KBM-7 (cell line): Measurements from ENCODE around the gene DNASE1.

Experiments
- DNase-seq: peaks from one replicate; pipeline ENCODE4 v3.0.0-alpha.2; 2015
- in situ Hi-C: fragments of 300-500 bp; cut with MboI; formaldehyde crosslinking; loops from 2 replicates; pipeline ENCODE4 v1.14.3; 2020; ENCODE audit warnings: low sequenced_read_pairs, low pct_unique_long_range_greater_than_20kb, mixed read lengths

The DNASE1 gene

GRCh38 chr16:3690470-3690928 is 36.0 kb downstream of the DNASE1 start:
- peak; percentile 83 for DNase-seq
- in situ Hi-C loops = no loop called here

- no peak for DNase-seq
Observed at GRCh38 chr16:3690980-3691720, 36.7 kb downstream of the DNASE1 start.

DNA sequence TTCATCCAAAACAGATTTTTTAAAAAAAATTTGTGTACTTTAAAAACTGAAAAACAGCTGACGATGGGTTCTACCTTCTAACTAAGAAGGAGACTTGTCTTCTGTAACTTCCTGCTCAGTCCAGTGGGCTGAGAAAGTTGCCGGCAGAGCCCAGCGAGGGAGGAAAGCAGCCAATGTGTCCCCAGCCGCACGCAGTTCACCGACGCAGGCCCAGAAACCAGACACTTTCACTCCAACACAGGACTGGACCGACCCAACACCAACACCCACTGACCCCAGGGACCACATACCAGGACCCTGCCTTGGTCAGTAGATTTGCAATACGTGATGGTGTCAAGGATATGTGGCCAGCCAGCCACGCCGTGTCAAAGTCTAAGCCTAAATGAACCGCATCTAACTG is 37.3 kb downstream of the DNASE1 start:
- no peak for DNase-seq
- in situ Hi-C loops = no loop called here

More at GRCh38 chr16:3690980-3691720, 36.7 kb downstream of the DNASE1 start:
- in situ Hi-C loops = no loop called here

DNA sequence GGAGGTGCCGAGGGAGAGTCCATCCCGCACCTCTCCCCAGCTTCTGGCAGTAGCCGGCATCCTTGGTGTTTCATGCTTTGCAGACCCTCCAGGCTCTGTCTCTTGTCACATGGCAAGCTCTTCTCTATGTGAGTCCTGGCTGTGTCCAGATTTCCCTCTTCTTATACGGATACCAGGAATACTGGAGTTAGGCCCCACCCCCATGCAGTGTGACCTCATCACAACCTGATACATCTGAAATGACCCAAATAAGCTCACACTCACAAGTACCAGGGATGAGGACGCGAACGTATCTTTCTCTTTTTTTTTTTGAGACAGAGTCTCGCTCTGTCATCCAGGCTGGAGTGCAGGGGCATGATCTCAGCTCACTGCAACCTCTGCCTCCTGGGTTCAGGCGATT is 39.6 kb downstream of the DNASE1 start:
- in situ Hi-C loops = no loop called here

DNA sequence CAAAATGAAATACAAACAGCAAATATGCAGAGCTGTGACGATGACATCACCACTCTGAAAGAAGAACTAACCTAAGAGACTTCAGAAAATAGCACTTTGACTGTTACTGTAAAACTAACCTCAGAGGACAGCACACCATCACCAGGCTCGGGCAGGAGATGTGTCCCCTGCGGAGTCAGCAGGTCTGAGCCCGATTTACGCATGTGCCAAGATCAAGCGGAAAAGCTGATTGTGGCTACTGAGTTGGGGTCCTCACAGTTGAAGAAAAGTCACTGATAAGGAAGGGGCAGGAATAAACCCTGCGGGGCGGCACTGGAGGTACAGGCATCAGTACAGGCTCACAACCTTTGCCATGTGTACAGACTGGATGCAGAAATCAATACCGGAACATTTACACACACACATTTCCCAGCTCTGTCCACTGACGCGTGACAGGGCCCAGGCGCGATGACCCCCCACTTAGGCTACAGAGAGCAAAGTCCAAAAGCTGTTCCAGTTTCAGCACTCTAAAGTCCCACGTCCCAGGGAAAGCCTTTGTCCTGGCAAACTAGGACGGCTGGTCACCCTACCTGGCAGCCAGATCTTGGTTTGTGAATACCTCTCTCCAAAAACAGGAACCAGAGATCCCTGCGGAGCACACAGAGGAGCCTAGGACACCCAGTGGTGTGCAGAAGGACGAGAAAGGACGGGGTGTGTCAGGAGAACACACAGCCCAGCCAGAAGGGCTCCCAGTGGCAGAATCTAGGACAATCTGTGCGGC is 41.3 kb downstream of the DNASE1 start:
- DNase-seq = no peak
- in situ Hi-C loops = no loop called here

More for the DNA sequence above, 39.6 kb downstream of the DNASE1 start:
- DNase-seq = no peak

DNA sequence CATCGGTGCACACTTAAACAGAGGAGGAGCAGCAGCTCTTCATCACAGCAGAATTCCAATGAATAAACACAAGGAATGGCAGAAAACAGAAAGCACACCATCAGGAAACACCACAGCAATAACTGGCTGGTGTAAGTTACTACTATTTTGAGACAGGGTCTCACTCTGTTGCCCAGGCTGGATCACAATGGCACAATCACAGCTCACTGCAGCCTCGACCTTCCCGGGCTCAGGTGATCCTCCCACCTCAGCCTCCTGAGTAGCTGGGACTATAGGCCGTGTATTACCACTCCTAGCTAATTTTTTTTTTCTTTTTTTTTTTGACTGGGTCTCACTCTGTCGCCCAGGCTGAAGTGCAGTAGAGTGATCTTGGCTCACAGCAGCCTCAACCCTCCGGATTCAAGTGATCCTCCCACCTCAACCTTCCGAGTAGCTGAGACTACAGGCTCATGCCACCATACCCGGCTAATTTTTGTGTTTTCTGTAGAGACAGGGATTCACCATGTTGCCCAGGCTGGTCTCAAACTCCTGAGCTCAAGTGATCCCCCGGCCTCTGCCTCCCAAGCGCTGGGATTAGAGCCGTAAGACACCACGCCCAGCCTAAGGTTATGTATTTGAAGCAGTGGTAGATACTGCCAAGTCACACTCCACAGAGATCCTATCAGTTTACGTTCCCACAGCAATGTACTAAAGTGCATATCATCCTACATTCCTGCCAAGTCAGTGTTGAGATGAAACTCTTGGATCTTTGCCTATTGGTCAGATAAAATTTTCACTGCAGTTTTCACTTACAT is 42.1 kb downstream of the DNASE1 start:
- in situ Hi-C loops = no loop called here
- no peak for DNase-seq

DNA sequence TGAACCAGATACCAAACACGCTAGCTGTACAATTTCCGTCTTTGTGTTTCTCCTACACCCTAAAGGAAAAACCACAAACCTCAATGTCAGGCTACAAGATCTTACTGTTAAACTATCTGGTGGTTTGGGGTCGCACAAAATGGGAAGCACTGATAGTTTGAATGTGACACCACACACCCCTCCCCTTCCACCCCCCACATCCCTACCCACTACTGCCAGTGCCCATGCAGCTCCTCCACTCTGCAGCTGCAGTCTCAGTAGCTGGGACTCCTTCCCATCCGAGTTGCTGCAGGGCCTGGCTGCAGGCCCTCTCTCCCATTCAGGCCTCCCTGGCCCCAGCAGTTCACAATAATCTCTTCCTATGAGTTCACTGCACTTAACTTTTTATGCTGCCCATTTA is 44.5 kb downstream of the DNASE1 start:
- DNase-seq = peak; percentile 87
- in situ Hi-C loops = no loop called here

DNA sequence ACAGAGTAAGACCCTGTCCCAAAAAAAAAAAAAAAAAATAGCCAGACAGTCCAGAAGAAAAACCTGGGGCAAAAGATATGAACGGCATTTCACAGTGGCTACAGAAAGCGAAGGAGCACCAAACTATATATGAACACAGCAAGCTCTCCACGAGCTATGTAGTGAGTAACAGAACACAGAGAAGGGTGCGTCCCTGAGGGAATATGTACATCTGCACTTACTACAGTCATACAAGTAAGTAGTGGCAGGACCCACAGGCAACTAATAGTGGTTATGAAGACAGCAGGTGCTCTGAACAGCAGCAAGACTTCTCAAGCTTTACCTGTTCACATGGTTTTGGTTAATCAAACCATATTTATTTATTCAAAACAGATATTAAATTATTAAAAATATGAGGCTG is 47.0 kb downstream of the DNASE1 start:
- in situ Hi-C loops = no loop called here
- DNase-seq = no peak

DNA sequence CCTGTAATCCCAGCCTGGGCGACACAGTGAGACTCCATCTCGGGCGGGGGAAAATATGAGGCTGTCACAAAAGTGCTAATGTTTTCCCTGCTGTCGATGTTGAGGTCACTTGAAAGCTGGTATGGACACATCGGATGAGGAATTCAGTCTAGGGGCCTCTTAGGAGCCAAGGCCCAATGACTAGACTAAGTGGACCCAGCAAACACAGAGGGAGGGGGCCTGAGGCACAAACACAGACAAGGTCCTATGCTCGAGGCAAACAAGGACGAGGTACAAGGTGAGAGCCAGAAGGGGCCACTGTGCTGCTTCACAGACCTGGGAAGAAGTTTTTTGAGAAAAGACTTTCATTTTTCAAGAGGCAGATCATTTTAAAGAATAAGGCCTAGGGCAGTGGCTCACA is 47.6 kb downstream of the DNASE1 start:
- DNase-seq = no peak
- in situ Hi-C loops = no loop called here

DNA sequence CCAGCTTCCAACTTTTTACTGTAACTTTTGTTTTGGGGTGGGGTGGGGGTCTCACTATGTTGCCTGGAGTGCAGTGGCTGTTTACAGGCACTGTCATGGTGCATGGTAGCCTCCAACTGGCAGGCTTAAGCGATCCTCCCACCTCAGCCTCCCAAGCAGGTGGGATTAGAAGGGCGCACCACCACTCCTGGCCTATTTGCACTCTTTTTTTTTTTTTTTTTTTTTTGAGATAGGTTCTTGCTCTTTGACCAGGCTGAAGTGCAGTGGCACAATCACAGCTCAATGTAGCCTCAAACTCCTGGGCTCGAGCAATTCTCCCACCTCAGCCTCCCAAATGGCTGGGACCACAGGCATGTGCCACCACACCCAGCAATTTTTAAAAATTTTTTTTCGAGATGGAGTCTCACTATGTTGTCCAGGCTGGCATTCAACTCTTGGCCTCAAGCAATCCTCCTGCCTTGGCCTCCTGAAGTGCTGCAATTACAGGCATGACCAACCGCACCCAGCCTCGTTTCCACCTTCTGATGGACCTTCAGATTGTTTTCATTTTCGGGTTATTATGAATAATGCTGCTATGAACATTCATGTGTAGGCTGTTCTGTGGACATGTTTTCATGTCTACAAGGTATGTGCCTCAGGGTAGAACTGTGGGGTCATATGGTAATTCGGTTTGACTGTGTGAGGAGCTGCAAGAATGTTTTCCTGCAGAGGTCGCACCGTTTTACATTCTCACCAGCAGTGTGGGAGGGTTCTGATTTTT is 51.9 kb downstream of the DNASE1 start:
- in situ Hi-C loops = no loop called here
- DNase-seq = no peak
